HL-60 (cell line): ENCODE results near the gene AGBL4.

ENCODE experiments used
- DNase-seq, 2 experiments: peaks; one replicate each; pipeline ENCODE4 v3.0.0-alpha.2; 2010 to 2020; ENCODE audit warnings: low read depth in 1 of 2, low spot score in 1 of 2
- H3K27ac ChIP-seq: fragments of 250-450 bp; sonication (Bioruptor Pico); replicated peaks from 2 replicates; pipeline ENCODE4 v1.5.1; 2020; ENCODE audit warnings: mild to moderate bottlenecking, moderate library complexity
- H3K27me3 ChIP-seq: fragments of 250-450 bp; sonication (Bioruptor Pico); 2 replicates; pipeline ENCODE4 v1.5.1; 2021; ENCODE audit warnings: mild to moderate bottlenecking, moderate library complexity; ENCODE audit not compliant: insufficient read depth, poor library complexity, severe bottlenecking
- H3K4me3 ChIP-seq: replicated peaks from 2 replicates; pipeline ENCODE4 v1.5.1; 2011; ENCODE audit warnings: mild to moderate bottlenecking, control low read depth, low read length; ENCODE audit not compliant: insufficient read depth
- CTCF ChIP-seq: IDR thresholded peaks from one replicate; pipeline ENCODE4 v1.5.1; 2011; ENCODE audit warnings: low read length, control low read depth, inconsistent platforms; ENCODE audit not compliant: insufficient read depth
- GABPA ChIP-seq: IDR thresholded peaks from 2 replicates; pipeline ENCODE4 v1.6.1; 2012; ENCODE audit warnings: low read depth
- POLR2AphosphoS5 ChIP-seq: IDR thresholded peaks from 2 replicates; pipeline ENCODE4 v1.6.1; 2012; ENCODE audit warnings: low read depth
- SPI1 ChIP-seq: IDR thresholded peaks from 2 replicates; pipeline ENCODE4 v1.6.1; 2012; ENCODE audit warnings: low read depth, mild to moderate bottlenecking, borderline replicate concordance
- TF ChIP-seq, protein P1 (sequence below): IDR thresholded peaks from 2 replicates; pipeline ENCODE4 v1.6.1; 2012; ENCODE audit warnings: low read depth; ENCODE audit not compliant: insufficient replicate concordance

AGBL4 gene

DNA sequence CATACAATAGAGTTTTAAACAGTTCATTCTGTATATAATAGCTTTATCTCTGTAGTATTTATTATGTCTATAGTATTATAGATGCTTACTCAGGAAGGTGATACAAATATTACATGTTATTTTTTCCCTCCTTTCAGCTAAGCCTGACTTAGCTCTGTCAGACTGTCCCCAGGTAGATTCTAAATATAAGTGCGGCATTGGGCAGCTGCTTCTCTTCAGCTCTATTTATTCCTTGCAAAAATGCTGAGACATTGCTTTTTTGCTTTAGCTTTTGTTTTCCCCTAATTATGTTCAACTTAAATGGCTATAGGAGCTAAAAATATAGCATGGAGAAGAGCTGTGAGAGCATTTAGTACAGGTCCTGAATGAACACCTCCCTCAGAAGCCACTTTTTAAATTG is 1043.8 kb downstream of the AGBL4 start:
- H3K4me3 ChIP-seq = no peak overlapping the region
- no peak overlapping the region for H3K27ac ChIP-seq
- TF ChIP-seq, protein P1, sequence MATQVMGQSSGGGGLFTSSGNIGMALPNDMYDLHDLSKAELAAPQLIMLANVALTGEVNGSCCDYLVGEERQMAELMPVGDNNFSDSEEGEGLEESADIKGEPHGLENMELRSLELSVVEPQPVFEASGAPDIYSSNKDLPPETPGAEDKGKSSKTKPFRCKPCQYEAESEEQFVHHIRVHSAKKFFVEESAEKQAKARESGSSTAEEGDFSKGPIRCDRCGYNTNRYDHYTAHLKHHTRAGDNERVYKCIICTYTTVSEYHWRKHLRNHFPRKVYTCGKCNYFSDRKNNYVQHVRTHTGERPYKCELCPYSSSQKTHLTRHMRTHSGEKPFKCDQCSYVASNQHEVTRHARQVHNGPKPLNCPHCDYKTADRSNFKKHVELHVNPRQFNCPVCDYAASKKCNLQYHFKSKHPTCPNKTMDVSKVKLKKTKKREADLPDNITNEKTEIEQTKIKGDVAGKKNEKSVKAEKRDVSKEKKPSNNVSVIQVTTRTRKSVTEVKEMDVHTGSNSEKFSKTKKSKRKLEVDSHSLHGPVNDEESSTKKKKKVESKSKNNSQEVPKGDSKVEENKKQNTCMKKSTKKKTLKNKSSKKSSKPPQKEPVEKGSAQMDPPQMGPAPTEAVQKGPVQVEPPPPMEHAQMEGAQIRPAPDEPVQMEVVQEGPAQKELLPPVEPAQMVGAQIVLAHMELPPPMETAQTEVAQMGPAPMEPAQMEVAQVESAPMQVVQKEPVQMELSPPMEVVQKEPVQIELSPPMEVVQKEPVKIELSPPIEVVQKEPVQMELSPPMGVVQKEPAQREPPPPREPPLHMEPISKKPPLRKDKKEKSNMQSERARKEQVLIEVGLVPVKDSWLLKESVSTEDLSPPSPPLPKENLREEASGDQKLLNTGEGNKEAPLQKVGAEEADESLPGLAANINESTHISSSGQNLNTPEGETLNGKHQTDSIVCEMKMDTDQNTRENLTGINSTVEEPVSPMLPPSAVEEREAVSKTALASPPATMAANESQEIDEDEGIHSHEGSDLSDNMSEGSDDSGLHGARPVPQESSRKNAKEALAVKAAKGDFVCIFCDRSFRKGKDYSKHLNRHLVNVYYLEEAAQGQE = no peak
- TF ChIP-seq CTCF (no peak), POLR2AphosphoS5 (no peak), GABPA (no peak), SPI1 (no peak)
- no peak for DNase-seq
- H3K27me3 ChIP-seq = no peaks in the 10 kb centered on the region

- DNase-seq = no peak
- TF ChIP-seq, protein P1 = no peak
- TF ChIP-seq POLR2AphosphoS5 (no peak), CTCF (no peak), GABPA (no peak), SPI1 (no peak)
- Histone ChIP-seq H3K4me3 (no peak overlapping the region), H3K27ac (no peak overlapping the region), H3K27me3 (no peaks in the 10 kb centered on the region)
Measured at GRCh38 chr1:48978413-48978812, 1045.3 kb downstream of the AGBL4 start.

GRCh38 chr1:48977273-48977672 is 1046.5 kb downstream of the AGBL4 start:
- no peak for DNase-seq
- Histone ChIP-seq H3K27ac (no peak overlapping the region), H3K27me3 (no peaks in the 10 kb centered on the region), H3K4me3 (no peak overlapping the region)
- TF ChIP-seq, protein P1 = no peak
- no peak for TF ChIP-seq POLR2AphosphoS5
- no peak for TF ChIP-seq SPI1
- TF ChIP-seq GABPA = no peak
- no peak for TF ChIP-seq CTCF
